IMR-90 (cell line): Measurements from ENCODE around the gene PEX5L. TPM values are rescaled to one million over a fixed set of nuclear protein-coding genes. Genes with fewer than 3 reads are reported as not detected.

Experiments
- ATAC-seq: fragments of 200-7000 bp; cut with Tn5 transposase; 2 replicates; pipeline ENCODE4 v1.9.1; 2020; ENCODE audit warnings: low read depth, mild to moderate bottlenecking, moderate library complexity
- BruUV-seq: library from RNA; stranded (reverse); fragments of 400-500 nt; replicated peaks from 2 replicates; lab custom pipeline; 2021; lab: Mats Ljungman, UMichigan
- CTCF ChIA-PET: fragments of 300-600 bp; formaldehyde crosslinking; extraction: SDS; loops from one replicate; lab custom pipeline; 2021; ENCODE audit warnings: antibody characterized with exemption; lab: Yijun Ruan, JAX
- POLR2A ChIA-PET: fragments of 300-600 bp; sonication (Branson Sonifier 250); formaldehyde crosslinking; loops from one replicate; lab custom pipeline; 2022; ENCODE audit warnings: antibody characterized with exemption; ENCODE audit not compliant: unreplicated experiment; lab: Charles Lee
- DNase-seq: peaks from one replicate; pipeline ENCODE4 v3.0.0; 2013
- H2AFZ ChIP-seq: replicated peaks from 2 replicates; pipeline ENCODE3; 2013; ENCODE audit warnings: low read length, mild to moderate bottlenecking; ENCODE audit not compliant: poor library complexity
- H2AK5ac ChIP-seq: 2 replicates; pipeline ENCODE4 v1.6.1; 2013; ENCODE audit warnings: low read depth, low read length, inconsistent platforms
- H2AK9ac ChIP-seq: replicated peaks from 2 replicates; pipeline ENCODE3; 2013; ENCODE audit warnings: mild to moderate bottlenecking, low read depth, low read length, moderate library complexity; ENCODE audit not compliant: poor library complexity
- H2BK120ac ChIP-seq: 2 replicates; pipeline ENCODE4 v1.6.1; 2013; ENCODE audit warnings: low read depth, low read length, inconsistent platforms
- H2BK15ac ChIP-seq: 3 replicates; pipeline ENCODE4 v1.6.1; 2013; ENCODE audit warnings: low read depth, low read length, inconsistent platforms
- H2BK20ac ChIP-seq: 2 replicates; pipeline ENCODE4 v1.6.1; 2013; ENCODE audit warnings: low read depth, mild to moderate bottlenecking, inconsistent platforms, low read length, moderate library complexity
- H2BK5ac ChIP-seq: 2 replicates; pipeline ENCODE4 v1.6.1; 2013; ENCODE audit warnings: mild to moderate bottlenecking, low read depth, low read length, inconsistent platforms; ENCODE audit not compliant: poor library complexity, severe bottlenecking
- H3K14ac ChIP-seq: replicated peaks from 2 replicates; pipeline ENCODE4 v1.6.1; 2013; ENCODE audit warnings: low read depth, low read length, inconsistent platforms
- H3K18ac ChIP-seq: 2 replicates; pipeline ENCODE4 v1.6.1; 2013; ENCODE audit warnings: low read depth, low read length, control low read depth
- H3K23ac ChIP-seq: 2 replicates; pipeline ENCODE4 v1.6.1; 2013; ENCODE audit warnings: low read depth, low read length, inconsistent platforms
- H3K27ac ChIP-seq: 2 replicates; pipeline ENCODE4 v1.5.1; 2013; ENCODE audit warnings: mild to moderate bottlenecking, control low read depth, low read length; ENCODE audit not compliant: insufficient read depth
- H3K27me3 ChIP-seq: 2 replicates; pipeline ENCODE4 v1.6.1; 2013; ENCODE audit warnings: low read length; ENCODE audit not compliant: control insufficient read depth, insufficient read depth
- H3K36me3 ChIP-seq: 2 replicates; pipeline ENCODE4 v1.6.1; 2013; ENCODE audit warnings: low read length, mixed read lengths; ENCODE audit not compliant: control insufficient read depth, insufficient read depth
- H3K4ac ChIP-seq: 2 replicates; pipeline ENCODE4 v1.6.1; 2013; ENCODE audit warnings: low read depth, low read length, inconsistent platforms
- H3K4me1 ChIP-seq: 2 replicates; pipeline ENCODE4 v1.6.1; 2013; ENCODE audit warnings: low read length, mixed read lengths; ENCODE audit not compliant: control insufficient read depth, insufficient read depth
- H3K4me2 ChIP-seq: 2 replicates; pipeline ENCODE4 v1.6.1; 2013; ENCODE audit warnings: low read depth, mild to moderate bottlenecking, control low read depth, low read length, moderate library complexity
- H3K4me3 ChIP-seq: 2 replicates; pipeline ENCODE4 v1.5.1; 2013; ENCODE audit warnings: low read depth, mild to moderate bottlenecking, control low read depth, low read length, moderate library complexity; ENCODE audit not compliant: insufficient read depth
- H3K56ac ChIP-seq: 2 replicates; pipeline ENCODE4 v1.6.1; 2013; ENCODE audit warnings: low read length, inconsistent platforms; ENCODE audit not compliant: insufficient read depth; ENCODE audit errors: extremely low read depth
- H3K79me1 ChIP-seq, 2 experiments: 2 replicates each; pipeline ENCODE4 v1.6.1; 2013; ENCODE audit warnings: low read length in 2 of 2, inconsistent platforms in 1 of 2, low read depth in 1 of 2
- H3K9ac ChIP-seq: 2 replicates; pipeline ENCODE4 v1.6.1; 2013; ENCODE audit warnings: low read depth, low read length, control low read depth
- H3K9me1 ChIP-seq: 2 replicates; pipeline ENCODE4 v1.6.1; 2013; ENCODE audit warnings: low read length, inconsistent platforms; ENCODE audit not compliant: insufficient read depth
- H3K9me3 ChIP-seq: 2 replicates; pipeline ENCODE4 v1.6.1; 2013; ENCODE audit warnings: low read length; ENCODE audit not compliant: control insufficient read depth, insufficient read depth
- H4K20me1 ChIP-seq: 2 replicates; pipeline ENCODE4 v1.6.1; 2013; ENCODE audit warnings: low read length, inconsistent platforms; ENCODE audit not compliant: insufficient read depth
- H4K5ac ChIP-seq: 2 replicates; pipeline ENCODE4 v1.6.1; 2013; ENCODE audit warnings: mild to moderate bottlenecking, low read depth, low read length, control low read depth
- H4K8ac ChIP-seq, 2 experiments: 2 replicates each; pipeline ENCODE4 v1.6.1; 2013; ENCODE audit warnings: low read depth in 2 of 2, low read length in 2 of 2, control low read depth in 1 of 2, inconsistent platforms in 1 of 2
- H4K91ac ChIP-seq: 2 replicates; pipeline ENCODE4 v1.6.1; 2013; ENCODE audit warnings: low read depth, low read length, inconsistent platforms; ENCODE audit not compliant: insufficient read depth
- BHLHE40 ChIP-seq: fragments of 150-350 bp; IDR thresholded peaks from 2 replicates; pipeline ENCODE4 v1.6.1; 2016; ENCODE audit warnings: mild to moderate bottlenecking, low read depth, low read length
- CEBPB ChIP-seq: IDR thresholded peaks from 2 replicates; pipeline ENCODE4 v1.6.1; 2012; ENCODE audit warnings: low read depth, low read length, improper control_type of control experiment
- CHD1 ChIP-seq: IDR thresholded peaks from 2 replicates; pipeline ENCODE4 v1.6.1; 2012; ENCODE audit warnings: low read depth, low read length, improper control_type of control experiment
- FOS ChIP-seq: fragments of 150-350 bp; IDR thresholded peaks from 2 replicates; pipeline ENCODE4 v1.6.1; 2016; ENCODE audit warnings: low read depth, low read length
- MAZ ChIP-seq: IDR thresholded peaks from 2 replicates; pipeline ENCODE4 v1.6.1; 2012; ENCODE audit warnings: low read depth, mild to moderate bottlenecking, low read length, improper control_type of control experiment, moderate library complexity, borderline replicate concordance
- MXI1 ChIP-seq: IDR thresholded peaks from 2 replicates; pipeline ENCODE4 v1.6.1; 2012; ENCODE audit warnings: low read depth, mild to moderate bottlenecking, low read length, moderate library complexity, borderline replicate concordance
- NFE2L2 ChIP-seq: fragments of 150-350 bp; IDR thresholded peaks from 2 replicates; pipeline ENCODE4 v1.6.1; 2016; ENCODE audit warnings: low read depth, mild to moderate bottlenecking, low read length
- POLR2A ChIP-seq: IDR thresholded peaks from 2 replicates; pipeline ENCODE4 v1.6.1; 2012; ENCODE audit warnings: mild to moderate bottlenecking, low read depth, low read length
- RAD21 ChIP-seq: IDR thresholded peaks from 2 replicates; pipeline ENCODE4 v1.6.1; 2012; ENCODE audit warnings: low read length, improper control_type of control experiment
- RCOR1 ChIP-seq: IDR thresholded peaks from 2 replicates; pipeline ENCODE4 v1.6.1; 2012; ENCODE audit warnings: mild to moderate bottlenecking, low read length, improper control_type of control experiment; ENCODE audit not compliant: insufficient replicate concordance
- RFX5 ChIP-seq: IDR thresholded peaks from 2 replicates; pipeline ENCODE4 v1.8.0; 2012; ENCODE audit warnings: low read depth, mild to moderate bottlenecking, low read length, moderate library complexity
- SMC3 ChIP-seq: fragments of 150-350 bp; IDR thresholded peaks from 2 replicates; pipeline ENCODE4 v1.6.1; 2016; ENCODE audit warnings: low read depth, mild to moderate bottlenecking, antibody characterized with exemption, low read length, moderate library complexity
- WGBS, 2 experiments: methylation state at CpG; one replicate each; pipeline versions ENCODE4 v1.1.5 to v1.1.7; 2013; ENCODE audit warnings: missing lambda C conversion rate in 2 of 2; ENCODE audit not compliant: insufficient read length in 1 of 2; ENCODE audit errors: extremely low coverage in 2 of 2; 5-methylcytosine and 5-hydroxymethylcytosine counted together
- dilution Hi-C: fragments of 300-500 bp; cut with HindIII; formaldehyde crosslinking; loops from one replicate; pipeline ENCODE4 v1.14.3; 2018; ENCODE audit warnings: low sequenced_read_pairs; ENCODE audit not compliant: unreplicated experiment
- in situ Hi-C: fragments of 300-500 bp; cut with MboI; formaldehyde crosslinking; loops from 3 replicates; pipeline ENCODE4 v1.14.3; 2019; ENCODE audit warnings: low sequenced_read_pairs, inconsistent platforms, mixed read lengths
- intact Hi-C: fragments of 100-400 bp; cut with micrococcal nuclease; formaldehyde crosslinking; loops from 2 replicates; pipeline ENCODE4 v1.10.0; 2022
- polyA plus RNA-seq, 3 experiments: library from polyadenylated mRNA; depleted of rRNA; stranded (reverse); fragments of >200 nt; gene quantifications; 2 replicates each; pipeline ENCODE4 v1.2.3, GENCODE V29; 2012; ENCODE audit warnings: low replicate concordance in 1 of 3
- total RNA-seq: library from RNA; depleted of rRNA; stranded (reverse); fragments of >200 nt; gene quantifications from 2 replicates; pipeline ENCODE4 v1.2.3, GENCODE V29; 2012
- TF ChIP-seq, protein P1 (sequence below): fragments of 150-350 bp; IDR thresholded peaks from 2 replicates; pipeline ENCODE4 v1.6.1; 2017; ENCODE audit warnings: mild to moderate bottlenecking, antibody characterized with exemption, low read length, low read depth
- TF ChIP-seq, protein P2 (sequence below): conservative IDR thresholded peaks from 2 replicates; pipeline ENCODE4 v1.5.1; 2012; ENCODE audit warnings: mild to moderate bottlenecking, low read depth, low read length, improper control_type of control experiment
- TF ChIP-seq, protein P3 (sequence below): fragments of 150-350 bp; IDR thresholded peaks from 2 replicates; pipeline ENCODE4 v1.6.1; 2016; ENCODE audit warnings: low read depth, mild to moderate bottlenecking, low read length, moderate library complexity, borderline replicate concordance

The PEX5L gene
- total and polyA plus RNA-seq, 2 of the 4 experiments (the other 2 are of a cell fraction): not detected

DNA sequence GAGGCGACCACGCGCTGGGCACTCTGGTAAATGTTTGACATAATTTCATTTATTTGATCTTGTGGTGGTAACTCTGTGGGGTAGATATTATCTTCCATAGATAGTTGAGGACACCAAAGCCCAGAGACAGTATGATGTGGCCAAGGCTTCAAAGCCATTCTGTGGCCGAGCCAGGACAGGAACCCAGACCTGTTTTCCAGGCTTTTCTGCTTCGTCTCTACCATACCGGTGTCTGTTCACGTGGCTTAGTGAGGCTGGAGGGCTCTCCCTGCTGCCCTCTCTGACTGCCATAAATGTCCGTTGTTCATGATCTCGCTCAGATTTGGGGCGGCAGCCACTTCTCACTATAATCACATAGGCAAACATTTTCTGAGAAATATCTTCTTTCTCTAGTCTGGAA, 134.7 kb downstream of the PEX5L start:
- no peak overlapping the region for H3K27ac ChIP-seq
- ChIA-PET POLR2A (no interaction called here), CTCF (no interaction called here)
- TF ChIP-seq MAZ (no peak), RFX5 (no peak), CEBPB (no peak), BHLHE40 (no peak), CHD1 (no peak), POLR2A (no peak), SMC3 (no peak), NFE2L2 (no peak), MXI1 (no peak), RCOR1 (no peak), RAD21 (no peak), FOS (no peak)
- TF ChIP-seq, protein P1, sequence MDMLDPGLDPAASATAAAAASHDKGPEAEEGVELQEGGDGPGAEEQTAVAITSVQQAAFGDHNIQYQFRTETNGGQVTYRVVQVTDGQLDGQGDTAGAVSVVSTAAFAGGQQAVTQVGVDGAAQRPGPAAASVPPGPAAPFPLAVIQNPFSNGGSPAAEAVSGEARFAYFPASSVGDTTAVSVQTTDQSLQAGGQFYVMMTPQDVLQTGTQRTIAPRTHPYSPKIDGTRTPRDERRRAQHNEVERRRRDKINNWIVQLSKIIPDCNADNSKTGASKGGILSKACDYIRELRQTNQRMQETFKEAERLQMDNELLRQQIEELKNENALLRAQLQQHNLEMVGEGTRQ: no peak
- TF ChIP-seq, protein P2, sequence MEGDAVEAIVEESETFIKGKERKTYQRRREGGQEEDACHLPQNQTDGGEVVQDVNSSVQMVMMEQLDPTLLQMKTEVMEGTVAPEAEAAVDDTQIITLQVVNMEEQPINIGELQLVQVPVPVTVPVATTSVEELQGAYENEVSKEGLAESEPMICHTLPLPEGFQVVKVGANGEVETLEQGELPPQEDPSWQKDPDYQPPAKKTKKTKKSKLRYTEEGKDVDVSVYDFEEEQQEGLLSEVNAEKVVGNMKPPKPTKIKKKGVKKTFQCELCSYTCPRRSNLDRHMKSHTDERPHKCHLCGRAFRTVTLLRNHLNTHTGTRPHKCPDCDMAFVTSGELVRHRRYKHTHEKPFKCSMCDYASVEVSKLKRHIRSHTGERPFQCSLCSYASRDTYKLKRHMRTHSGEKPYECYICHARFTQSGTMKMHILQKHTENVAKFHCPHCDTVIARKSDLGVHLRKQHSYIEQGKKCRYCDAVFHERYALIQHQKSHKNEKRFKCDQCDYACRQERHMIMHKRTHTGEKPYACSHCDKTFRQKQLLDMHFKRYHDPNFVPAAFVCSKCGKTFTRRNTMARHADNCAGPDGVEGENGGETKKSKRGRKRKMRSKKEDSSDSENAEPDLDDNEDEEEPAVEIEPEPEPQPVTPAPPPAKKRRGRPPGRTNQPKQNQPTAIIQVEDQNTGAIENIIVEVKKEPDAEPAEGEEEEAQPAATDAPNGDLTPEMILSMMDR: no peak
- TF ChIP-seq, protein P3, sequence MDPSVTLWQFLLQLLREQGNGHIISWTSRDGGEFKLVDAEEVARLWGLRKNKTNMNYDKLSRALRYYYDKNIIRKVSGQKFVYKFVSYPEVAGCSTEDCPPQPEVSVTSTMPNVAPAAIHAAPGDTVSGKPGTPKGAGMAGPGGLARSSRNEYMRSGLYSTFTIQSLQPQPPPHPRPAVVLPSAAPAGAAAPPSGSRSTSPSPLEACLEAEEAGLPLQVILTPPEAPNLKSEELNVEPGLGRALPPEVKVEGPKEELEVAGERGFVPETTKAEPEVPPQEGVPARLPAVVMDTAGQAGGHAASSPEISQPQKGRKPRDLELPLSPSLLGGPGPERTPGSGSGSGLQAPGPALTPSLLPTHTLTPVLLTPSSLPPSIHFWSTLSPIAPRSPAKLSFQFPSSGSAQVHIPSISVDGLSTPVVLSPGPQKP: no peak
- no peaks in the 10 kb centered on the region for H4K20me1 ChIP-seq
- no peak overlapping the region for H3K14ac ChIP-seq
- H2BK15ac ChIP-seq: no peak overlapping the region
- no peak overlapping the region for H4K5ac ChIP-seq
- no peak overlapping the region for H2AK9ac ChIP-seq
- no peaks in the 10 kb centered on the region for H3K4me1 ChIP-seq
- no peak overlapping the region for H2BK120ac ChIP-seq
- DNase-seq (no peak), ATAC-seq (no peak)
- H3K4me2 ChIP-seq: no peak overlapping the region
- H2BK5ac ChIP-seq: no peak overlapping the region
- no peaks in the 10 kb centered on the region for H3K79me1 ChIP-seq
- dilution Hi-C loops: no loop called here
- no peak overlapping the region for H2AK5ac ChIP-seq
- no peak overlapping the region for H3K23ac ChIP-seq
- in situ Hi-C loops: no loop called here
- H3K27me3 ChIP-seq: no peaks in the 10 kb centered on the region
- no TSS peak for BruUV-seq
- H3K9me3 ChIP-seq: no peaks in the 10 kb centered on the region
- H3K9ac ChIP-seq: no peak overlapping the region
- no peak overlapping the region for H3K4me3 ChIP-seq
- H3K18ac ChIP-seq: no peak overlapping the region
- no peak overlapping the region for H4K8ac ChIP-seq
- no peak overlapping the region for H3K56ac ChIP-seq
- H3K36me3 ChIP-seq: no peaks in the 10 kb centered on the region
- no peak overlapping the region for H2BK20ac ChIP-seq
- no peak overlapping the region for H3K4ac ChIP-seq
- intact Hi-C loops: no loop called here
- H3K9me1 ChIP-seq: no peaks in the 10 kb centered on the region
- no peak overlapping the region for H4K91ac ChIP-seq
- H2AFZ ChIP-seq: no peak overlapping the region
- WGBS, 2 experiments: 63% methylated on average over 6 of the region's 10 CpGs; no CpG with 5 or more reads in 1 of the 2 experiments
